Measurements from ENCODE around the gene MLH1. TPM values are rescaled to one million over a fixed set of nuclear protein-coding genes. Genes with fewer than 3 reads are reported as not detected.

MLH1 gene
- total RNA-seq, 1 experiment from 2014 or later = 28.5 TPM

GRCh38 chr3:36988356-36988755 is 5.0 kb upstream of the MLH1 start:
- in situ Hi-C loops (cut with HindIII; ENCODE audit: low pct_unique_long_range_greater_than_20kb, low sequenced_read_pairs) = no loop called here
- Histone ChIP-seq H3K4me1 (ENCODE audit: control insufficient read depth, insufficient read depth, low read length) (peaks cover 21% of the 10 kb centered on the region), H3K27me3 (ENCODE audit: control insufficient read depth, insufficient read depth, low read length) (no peaks in the 10 kb centered on the region), H3K4me3 (ENCODE audit: low read depth in 2 of 2, low read length in 2 of 2) (no peak overlapping the region), H3K9me3 (ENCODE audit: control insufficient read depth, insufficient read depth, low read depth, low read length) (no peaks in the 10 kb centered on the region), H3K36me3 (ENCODE audit: control insufficient read depth, insufficient read depth, low read length) (peaks cover 20% of the 10 kb centered on the region), H3K27ac (ENCODE audit: low read length) (no peak overlapping the region)
- TF ChIP-seq POLR2AphosphoS5 (IDR thresholded peaks at IDR 0.05; ENCODE audit: low read depth, low read length) (no peak), CTCF (IDR thresholded peaks at IDR 0.05) (no peak), REST (IDR thresholded peaks at IDR 0.05; ENCODE audit: insufficient read depth in 1 of 2, low read depth in 2 of 2, low read length in 1 of 2) (no peak), SIN3A (IDR thresholded peaks at IDR 0.05; ENCODE audit: borderline replicate concordance, insufficient read depth, low read depth, low read length) (no peak), TCF7L2 (IDR thresholded peaks at IDR 0.05; ENCODE audit: low read depth, low read length) (no peak)
- DNase-seq (ENCODE audit: low read depth, low spot score) = no peak
- ChIA-PET POLR2A (no interaction called here), CTCF (no interaction called here)
- intact Hi-C loops (cut with micrococcal nuclease; ENCODE audit: unreplicated experiment) = no loop called here
- BruUV-seq (replicated peaks) = no TSS peak
- ATAC-seq = no peak

- H3K4me3 ChIP-seq (ENCODE audit: low read depth in 2 of 2, low read length in 2 of 2) = no peak overlapping the region
- H3K4me1 ChIP-seq (ENCODE audit: control insufficient read depth, insufficient read depth, low read length) = peaks cover 21% of the 10 kb centered on the region
- ATAC-seq (no peak), DNase-seq (ENCODE audit: low read depth, low spot score) (no peak)
- H3K27me3 ChIP-seq (ENCODE audit: control insufficient read depth, insufficient read depth, low read length) = no peaks in the 10 kb centered on the region
- H3K27ac ChIP-seq (ENCODE audit: low read length) = no peak overlapping the region
- in situ Hi-C loops (cut with HindIII; ENCODE audit: low pct_unique_long_range_greater_than_20kb, low sequenced_read_pairs) = no loop called here
- no TSS peak for BruUV-seq (replicated peaks)
- no peak for TF ChIP-seq TCF7L2 (IDR thresholded peaks at IDR 0.05; ENCODE audit: low read depth, low read length)
- TF ChIP-seq POLR2AphosphoS5 (IDR thresholded peaks at IDR 0.05; ENCODE audit: low read depth, low read length) = no peak
- CTCF ChIA-PET = interaction anchor here (0.6 to 0.7 kb wide), 2 partner anchors 15 to 30 kb away, joined by 4 to 8 read pairs; no protein-coding TSS in a partner anchor
- POLR2A ChIA-PET = interaction anchor here (0.6 kb wide), 3 partner anchors 105 to 881 kb away, joined by 8 to 14 read pairs (median 8); no protein-coding TSS in a partner anchor
- intact Hi-C loops (cut with micrococcal nuclease; ENCODE audit: unreplicated experiment) = no loop called here
- H3K36me3 ChIP-seq (ENCODE audit: control insufficient read depth, insufficient read depth, low read length) = peaks cover 24% of the 10 kb centered on the region
- no peaks in the 10 kb centered on the region for H3K9me3 ChIP-seq (ENCODE audit: control insufficient read depth, insufficient read depth, low read depth, low read length)
Measured at GRCh38 chr3:36989005-36989404, 4.3 kb upstream of the MLH1 start.

- ChIA-PET POLR2A (interaction anchor here (0.6 kb wide), 1 partner anchor 9 kb away, joined by 6 read pairs; no protein-coding TSS in a partner anchor), CTCF (no interaction called here)
- ATAC-seq = no peak
- H3K36me3 ChIP-seq (ENCODE audit: control insufficient read depth, insufficient read depth, low read length) = peaks cover 29% of the 10 kb centered on the region
- H3K4me3 ChIP-seq (ENCODE audit: low read depth in 2 of 2, low read length in 2 of 2) = no peak overlapping the region
- peaks cover 21% of the 10 kb centered on the region for H3K4me1 ChIP-seq (ENCODE audit: control insufficient read depth, insufficient read depth, low read length)
- no peak for DNase-seq (ENCODE audit: low read depth, low spot score)
- TF ChIP-seq CTCF (IDR thresholded peaks at IDR 0.05) (no peak), REST (IDR thresholded peaks at IDR 0.05; ENCODE audit: insufficient read depth in 1 of 2, low read depth in 2 of 2, low read length in 1 of 2) (no peak), TCF7L2 (IDR thresholded peaks at IDR 0.05; ENCODE audit: low read depth, low read length) (no peak), SIN3A (IDR thresholded peaks at IDR 0.05; ENCODE audit: borderline replicate concordance, insufficient read depth, low read depth, low read length) (no peak), POLR2AphosphoS5 (IDR thresholded peaks at IDR 0.05; ENCODE audit: low read depth, low read length) (no peak)
- in situ Hi-C loops (cut with HindIII; ENCODE audit: low pct_unique_long_range_greater_than_20kb, low sequenced_read_pairs) (no loop called here), intact Hi-C loops (cut with micrococcal nuclease; ENCODE audit: unreplicated experiment) (no loop called here)
- H3K9me3 ChIP-seq (ENCODE audit: control insufficient read depth, insufficient read depth, low read depth, low read length) = no peaks in the 10 kb centered on the region
- no TSS peak for BruUV-seq (replicated peaks)
- no peaks in the 10 kb centered on the region for H3K27me3 ChIP-seq (ENCODE audit: control insufficient read depth, insufficient read depth, low read length)
- no peak overlapping the region for H3K27ac ChIP-seq (ENCODE audit: low read length)
Measured at GRCh38 chr3:36989568-36989967, 3.8 kb upstream of the MLH1 start.
